ENCODE results near the gene RGS10.

DNA sequence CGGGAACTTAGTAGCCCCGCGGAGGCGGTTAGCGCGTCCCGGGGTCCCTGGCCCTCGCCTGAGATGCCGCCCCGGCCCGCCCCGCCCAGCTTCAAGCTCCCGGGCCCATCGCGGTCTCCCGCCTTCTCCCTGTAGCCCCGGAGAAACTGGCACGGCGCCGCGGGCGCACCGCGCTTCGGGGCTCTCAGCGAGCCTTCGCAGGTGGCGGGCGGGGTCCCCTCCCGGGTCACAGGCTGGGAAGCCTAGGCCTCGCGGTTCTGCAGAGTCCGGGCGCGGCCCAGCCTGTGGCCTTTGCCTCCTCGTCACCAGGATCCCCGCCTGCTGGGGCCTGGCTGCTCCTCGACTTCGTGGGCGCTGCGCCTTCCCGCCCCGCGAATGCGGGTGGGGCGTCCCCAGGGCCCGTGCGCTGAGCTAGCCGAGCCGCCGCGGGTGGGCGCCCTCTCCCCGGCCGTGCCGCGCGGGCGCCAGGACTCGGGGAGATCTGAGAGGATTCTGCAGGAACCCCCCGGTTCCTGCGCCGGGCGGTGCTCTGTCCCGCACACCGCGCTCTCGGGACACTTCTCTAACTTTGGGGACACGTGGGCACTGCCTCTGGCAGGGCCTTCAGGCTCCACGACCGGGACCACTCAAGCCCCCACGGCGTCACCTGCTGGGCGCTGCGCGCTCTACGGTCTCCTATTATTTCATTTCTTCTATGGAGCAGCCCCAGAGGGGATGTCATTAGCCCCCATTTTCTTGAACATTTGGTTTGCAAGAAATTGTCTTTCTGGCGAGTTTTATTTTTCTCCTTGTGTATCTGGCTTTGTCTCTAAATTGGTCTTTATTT lies 682 bp upstream of the RGS10 start:
- TF ChIP-seq, protein P1, sequence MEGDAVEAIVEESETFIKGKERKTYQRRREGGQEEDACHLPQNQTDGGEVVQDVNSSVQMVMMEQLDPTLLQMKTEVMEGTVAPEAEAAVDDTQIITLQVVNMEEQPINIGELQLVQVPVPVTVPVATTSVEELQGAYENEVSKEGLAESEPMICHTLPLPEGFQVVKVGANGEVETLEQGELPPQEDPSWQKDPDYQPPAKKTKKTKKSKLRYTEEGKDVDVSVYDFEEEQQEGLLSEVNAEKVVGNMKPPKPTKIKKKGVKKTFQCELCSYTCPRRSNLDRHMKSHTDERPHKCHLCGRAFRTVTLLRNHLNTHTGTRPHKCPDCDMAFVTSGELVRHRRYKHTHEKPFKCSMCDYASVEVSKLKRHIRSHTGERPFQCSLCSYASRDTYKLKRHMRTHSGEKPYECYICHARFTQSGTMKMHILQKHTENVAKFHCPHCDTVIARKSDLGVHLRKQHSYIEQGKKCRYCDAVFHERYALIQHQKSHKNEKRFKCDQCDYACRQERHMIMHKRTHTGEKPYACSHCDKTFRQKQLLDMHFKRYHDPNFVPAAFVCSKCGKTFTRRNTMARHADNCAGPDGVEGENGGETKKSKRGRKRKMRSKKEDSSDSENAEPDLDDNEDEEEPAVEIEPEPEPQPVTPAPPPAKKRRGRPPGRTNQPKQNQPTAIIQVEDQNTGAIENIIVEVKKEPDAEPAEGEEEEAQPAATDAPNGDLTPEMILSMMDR (IDR thresholded peaks at IDR 0.05; ENCODE audit: control extremely low read depth in 1 of 3, insufficient read depth in 1 of 3, low read depth in 1 of 3, low read length in 3 of 3), result no peak
- TF ChIP-seq BRCA1 (IDR thresholded peaks at IDR 0.05; ENCODE audit: low read depth, low read length) (no peak), GTF2F1 (IDR thresholded peaks at IDR 0.05; ENCODE audit: borderline replicate concordance, low read depth, low read length) (no peak), EZH2 (IDR thresholded peaks at IDR 0.05; ENCODE audit: low read depth, low read length, severe bottlenecking) (peak; percentile 66), CHD1 (IDR thresholded peaks at IDR 0.05; ENCODE audit: low read depth, low read length) (no peak), RXRA (IDR thresholded peaks at IDR 0.05; ENCODE audit: insufficient read depth, low read depth, low read length) (no peak), TEAD4 (IDR thresholded peaks at IDR 0.05; ENCODE audit: low read depth, low read length) (no peak), KDM5A (IDR thresholded peaks at IDR 0.05; ENCODE audit: low read length) (no peak), TAF1 (IDR thresholded peaks at IDR 0.05; ENCODE audit: low read depth, low read length) (no peak), HDAC6 (IDR thresholded peaks at IDR 0.05; ENCODE audit: low read depth, low read length) (no peak), POLR2A (IDR thresholded peaks at IDR 0.05; ENCODE audit: control extremely low read depth in 1 of 2, low read depth in 2 of 2, low read length in 2 of 2) (no peak), EP300 (IDR thresholded peaks at IDR 0.05; ENCODE audit: borderline replicate concordance in 1 of 2, low read depth in 2 of 2, low read length in 2 of 2) (no peak), JUN (IDR thresholded peaks at IDR 0.05; ENCODE audit: low read depth, low read length) (no peak), TBP (IDR thresholded peaks at IDR 0.05; ENCODE audit: low read depth, low read length) (no peak)

Measured in H1 (cell line).